Gastroesophageal sphincter (tissue), 4 donors: ENCODE results near the gene BMP5. TPM values are rescaled to one million over a fixed set of nuclear protein-coding genes. Genes with fewer than 3 reads are reported as not detected.

ENCODE experiments used
- ATAC-seq: fragments of 150-250 bp; one replicate; pipeline ENCODE4 v1.9.1; 2016; ENCODE audit warnings: mild to moderate bottlenecking, moderate library complexity
- H3K27ac ChIP-seq, 4 donors: fragments of 200-600 bp; sonication (generic) in 3 of 4; 1 replicate in 3 of 4; 2 replicates in 1 of 4; pipeline ENCODE4 v1.5.1; 2016 to 2019
- H3K27me3 ChIP-seq: fragments of 200-600 bp; sonication (generic); one replicate; pipeline ENCODE4 v1.5.1; 2019
- H3K36me3 ChIP-seq, 2 donors: fragments of 200-600 bp; sonication (generic); one replicate each; pipeline ENCODE4 v1.5.1; 2019; ENCODE audit warnings: control low read depth in 1 of 2
- H3K4me1 ChIP-seq, 3 donors: fragments of 200-600 bp; sonication (generic); 1 replicate in 2 of 3; 2 replicates in 1 of 3; pipeline ENCODE4 v1.5.1; 2016 to 2019; ENCODE audit warnings: control low read depth in 2 of 3
- H3K4me3 ChIP-seq, 2 donors: fragments of 200-600 bp; sonication (generic); one replicate each; pipeline ENCODE4 v1.5.1; 2019; ENCODE audit warnings: mild to moderate bottlenecking in 1 of 2, moderate library complexity in 1 of 2
- H3K9me3 ChIP-seq, 3 donors: fragments of 200-600 bp; sonication (generic); one replicate each; pipeline ENCODE4 v1.5.1; 2017 to 2019; ENCODE audit warnings: control low read depth in 2 of 3
- EP300 ChIP-seq: sonication (generic); formaldehyde crosslinking; IDR thresholded peaks from one replicate; pipeline ENCODE4 v1.6.1; 2017; ENCODE audit warnings: antibody characterized with exemption, mild to moderate bottlenecking
- POLR2A ChIP-seq, 2 donors: fragments of 450-650 bp; IDR thresholded peaks; one replicate each; pipeline ENCODE4 v1.6.1; 2017; ENCODE audit warnings: antibody characterized with exemption in 2 of 2, mild to moderate bottlenecking in 2 of 2, moderate library complexity in 1 of 2
- POLR2AphosphoS5 ChIP-seq: sonication (generic); formaldehyde crosslinking; IDR thresholded peaks from one replicate; pipeline ENCODE4 v1.6.1; 2017; ENCODE audit warnings: antibody characterized with exemption
- WGBS, 2 donors: methylation state at CpG; one replicate each; pipeline ENCODE4 v1.1.5; 2018; ENCODE audit warnings: low coverage in 1 of 2; 5-methylcytosine and 5-hydroxymethylcytosine counted together
- total RNA-seq, 4 donors: library from RNA; depleted of rRNA; stranded (reverse); fragments of >200 nt; gene quantifications; one replicate each; pipeline ENCODE4 v1.1.0, GENCODE V29; 2016
- TF ChIP-seq, protein P1 (sequence below), 4 experiments: fragments of 200-600 bp in 2 of 4; fragments of 450-650 bp in 2 of 4; sonication (generic) in 1 of 4; IDR thresholded peaks; one replicate each; pipeline ENCODE4 v1.5.1; 2017 to 2019; ENCODE audit warnings: antibody characterized with exemption in 4 of 4, mild to moderate bottlenecking in 2 of 4, moderate library complexity in 2 of 4

Gene BMP5
- total RNA-seq, 4 donors from 2014 or later: 0.40 to 2.6 (median 0.89) TPM

DNA sequence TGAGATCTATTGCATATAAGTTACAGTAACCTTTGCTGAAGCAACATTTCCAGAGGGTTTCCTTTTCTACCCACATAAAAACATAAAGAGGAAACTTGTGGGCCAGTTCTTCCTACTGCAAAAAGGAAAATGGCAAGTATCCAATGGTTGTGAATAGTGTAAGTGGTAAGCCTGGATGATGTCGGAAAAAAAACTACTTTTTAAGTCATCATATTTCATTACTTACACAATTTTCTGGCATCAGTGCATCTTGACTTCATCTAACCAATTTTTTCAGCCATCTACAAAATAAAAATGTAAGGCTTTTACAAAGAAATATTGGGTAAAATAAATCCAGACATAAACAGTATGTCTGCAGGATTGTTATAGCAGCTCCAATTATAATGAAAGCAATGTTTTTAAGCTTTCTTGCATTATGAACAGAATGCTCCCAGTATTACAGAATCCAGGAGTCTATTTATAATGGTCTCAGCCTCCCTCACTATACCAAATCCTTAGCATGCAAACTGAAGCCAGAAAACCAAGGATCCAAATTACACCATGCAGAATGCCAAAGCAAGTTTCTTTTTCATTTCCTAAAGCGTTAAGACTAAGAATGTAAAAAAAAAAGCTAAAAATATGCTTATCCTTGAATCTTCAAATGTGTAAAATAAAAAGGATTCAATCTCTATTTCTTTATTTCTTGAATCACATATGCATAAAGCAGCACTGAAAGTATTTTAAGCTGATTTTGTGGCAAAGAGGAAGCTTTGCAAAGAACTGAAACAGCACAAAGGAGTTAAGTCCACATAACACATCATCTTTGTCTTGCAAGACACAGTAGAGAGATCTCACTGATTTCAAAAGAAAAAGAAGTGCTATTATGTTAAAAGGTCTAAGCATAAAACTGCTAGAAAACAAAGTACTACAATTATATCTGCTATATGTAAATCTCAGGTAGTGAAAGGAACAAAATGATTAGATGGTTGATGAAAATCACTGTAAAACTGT, 169.6 kb downstream of the BMP5 start:
- no peaks in the 10 kb centered on the region for H3K36me3 ChIP-seq
- H3K27ac ChIP-seq: no peak overlapping the region
- no peak overlapping the region for H3K4me3 ChIP-seq
- H3K9me3 ChIP-seq: peaks cover 0 to 8% (median 0%) of the 10 kb centered on the region in 3 donors
- no peak for ATAC-seq
- no peaks in the 10 kb centered on the region for H3K27me3 ChIP-seq
- TF ChIP-seq, protein P1, sequence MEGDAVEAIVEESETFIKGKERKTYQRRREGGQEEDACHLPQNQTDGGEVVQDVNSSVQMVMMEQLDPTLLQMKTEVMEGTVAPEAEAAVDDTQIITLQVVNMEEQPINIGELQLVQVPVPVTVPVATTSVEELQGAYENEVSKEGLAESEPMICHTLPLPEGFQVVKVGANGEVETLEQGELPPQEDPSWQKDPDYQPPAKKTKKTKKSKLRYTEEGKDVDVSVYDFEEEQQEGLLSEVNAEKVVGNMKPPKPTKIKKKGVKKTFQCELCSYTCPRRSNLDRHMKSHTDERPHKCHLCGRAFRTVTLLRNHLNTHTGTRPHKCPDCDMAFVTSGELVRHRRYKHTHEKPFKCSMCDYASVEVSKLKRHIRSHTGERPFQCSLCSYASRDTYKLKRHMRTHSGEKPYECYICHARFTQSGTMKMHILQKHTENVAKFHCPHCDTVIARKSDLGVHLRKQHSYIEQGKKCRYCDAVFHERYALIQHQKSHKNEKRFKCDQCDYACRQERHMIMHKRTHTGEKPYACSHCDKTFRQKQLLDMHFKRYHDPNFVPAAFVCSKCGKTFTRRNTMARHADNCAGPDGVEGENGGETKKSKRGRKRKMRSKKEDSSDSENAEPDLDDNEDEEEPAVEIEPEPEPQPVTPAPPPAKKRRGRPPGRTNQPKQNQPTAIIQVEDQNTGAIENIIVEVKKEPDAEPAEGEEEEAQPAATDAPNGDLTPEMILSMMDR (IDR thresholded peaks at IDR 0.05): no peak
- TF ChIP-seq POLR2AphosphoS5 (no peak), EP300 (no peak), POLR2A (IDR thresholded peaks at IDR 0.05) (no peak)
- WGBS, 2 donors: 50 to 60% methylated on average over 2 of the region's 2 CpGs
- H3K4me1 ChIP-seq: no peaks in the 10 kb centered on the region

DNA sequence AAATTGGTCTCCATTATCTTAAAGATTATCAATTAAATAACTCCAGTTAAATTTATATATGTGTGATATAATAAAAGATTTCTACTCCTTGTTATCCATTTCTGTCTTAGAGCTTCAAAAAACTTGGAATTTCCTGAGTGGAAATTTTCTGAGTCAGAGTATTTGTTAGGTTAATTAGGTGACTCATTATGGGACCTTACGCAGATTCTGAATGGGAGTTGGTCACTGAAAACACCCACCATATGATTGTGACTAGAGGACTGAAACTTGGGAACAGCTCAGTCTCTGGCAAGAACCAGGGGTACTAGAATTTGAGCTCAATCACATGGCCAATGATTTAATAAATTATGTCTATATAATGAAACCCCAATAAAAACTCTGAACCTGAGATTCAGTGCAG, 171.0 kb downstream of the BMP5 start:
- no peak for ATAC-seq
- Histone ChIP-seq H3K27me3 (no peaks in the 10 kb centered on the region), H3K36me3 (no peaks in the 10 kb centered on the region), H3K4me3 (no peak overlapping the region), H3K27ac (no peak overlapping the region), H3K4me1 (no peaks in the 10 kb centered on the region), H3K9me3 (peaks cover 0 to 8% (median 0%) of the 10 kb centered on the region in 3 donors)
- 50 to 67% methylated on average over 1 of the region's 1 CpG for WGBS, 2 donors
- TF ChIP-seq POLR2AphosphoS5 (no peak), POLR2A (IDR thresholded peaks at IDR 0.05) (no peak), EP300 (no peak)
- TF ChIP-seq, protein P1 (IDR thresholded peaks at IDR 0.05): no peak
